WTC11 (cell line): Measurements from ENCODE around the gene LDLRAD4. TPM values are rescaled to one million over a fixed set of nuclear protein-coding genes. Genes with fewer than 3 reads are reported as not detected.

ENCODE experiments used
- ATAC-seq: fragments of 200-7000 bp; cut with Tn5 transposase; 2 replicates; pipeline ENCODE4 v1.10.0; 2021; ENCODE audit warnings: mild to moderate bottlenecking, moderate library complexity
- CTCF ChIA-PET: fragments of 300-600 bp; sonication (Branson Sonifier 250); formaldehyde crosslinking; loops from one replicate; lab custom pipeline; 2021; ENCODE audit warnings: antibody characterized with exemption; lab: Charles Lee
- POLR2A ChIA-PET: fragments of 350-600 bp; sonication (Branson Sonifier 250); formaldehyde crosslinking; loops from one replicate; lab custom pipeline; 2021; ENCODE audit warnings: antibody characterized with exemption; lab: Charles Lee
- DNase-seq: peaks from one replicate; pipeline ENCODE4 v3.0.0; 2021; ENCODE audit warnings: low spot score
- H3K27ac Mint-ChIP-seq: 2 replicates; pipeline ENCODE4 v1.8.0; 2021; ENCODE audit warnings: mixed read lengths
- H3K27me3 Mint-ChIP-seq: 2 replicates; pipeline ENCODE4 v1.8.0; 2021; ENCODE audit warnings: low read depth, mild to moderate bottlenecking, moderate library complexity, mixed read lengths
- H3K36me3 Mint-ChIP-seq: 2 replicates; pipeline ENCODE4 v1.8.0; 2021; ENCODE audit warnings: mixed read lengths
- H3K4me1 Mint-ChIP-seq: 2 replicates; pipeline ENCODE4 v1.8.0; 2022; ENCODE audit warnings: mixed read lengths
- H3K4me3 Mint-ChIP-seq: 2 replicates; pipeline ENCODE4 v1.8.0; 2021; ENCODE audit warnings: mild to moderate bottlenecking, moderate library complexity, mixed read lengths
- H3K9me3 Mint-ChIP-seq: 2 replicates; pipeline ENCODE4 v1.8.0; 2021; ENCODE audit warnings: mixed read lengths
- AFF4 ChIP-seq: sonication (generic); formaldehyde crosslinking; IDR thresholded peaks from 2 replicates; pipeline ENCODE4 v1.8.1; 2023; ENCODE audit warnings: mild to moderate bottlenecking, missing genetic modification reagents, borderline replicate concordance
- ATF2 ChIP-seq: sonication (generic); formaldehyde crosslinking; IDR thresholded peaks from 2 replicates; pipeline ENCODE4 v1.8.1; 2022; ENCODE audit warnings: low read depth, missing genetic modification reagents, borderline replicate concordance
- ATF3 ChIP-seq: sonication (generic); formaldehyde crosslinking; conservative IDR thresholded peaks from 2 replicates; pipeline ENCODE4 v1.8.1; 2022; ENCODE audit warnings: mild to moderate bottlenecking, missing genetic modification reagents
- CBFB ChIP-seq: sonication (generic); formaldehyde crosslinking; IDR thresholded peaks from 2 replicates; pipeline ENCODE4 v1.8.1; 2022; ENCODE audit warnings: mild to moderate bottlenecking, low read depth, missing genetic modification reagents
- CREB1 ChIP-seq: sonication (generic); formaldehyde crosslinking; IDR thresholded peaks from 2 replicates; pipeline ENCODE4 v1.8.0; 2023; ENCODE audit warnings: mild to moderate bottlenecking, missing genetic modification reagents
- ESRRA ChIP-seq: sonication (generic); formaldehyde crosslinking; IDR thresholded peaks from 2 replicates; pipeline ENCODE4 v1.8.1; 2022; ENCODE audit warnings: mild to moderate bottlenecking, missing genetic modification reagents, borderline replicate concordance
- FOXP4 ChIP-seq: sonication (generic); formaldehyde crosslinking; IDR thresholded peaks from 2 replicates; pipeline ENCODE4 v1.8.0; 2022; ENCODE audit warnings: mild to moderate bottlenecking, missing genetic modification reagents
- KAT7 ChIP-seq: sonication (generic); formaldehyde crosslinking; IDR thresholded peaks from 2 replicates; pipeline ENCODE4 v1.8.1; 2023; ENCODE audit warnings: missing genetic modification reagents, mild to moderate bottlenecking, borderline replicate concordance
- MLX ChIP-seq: sonication (generic); formaldehyde crosslinking; IDR thresholded peaks from 2 replicates; pipeline ENCODE4 v1.8.1; 2023; ENCODE audit warnings: mild to moderate bottlenecking, missing genetic modification reagents, moderate library complexity
- NR3C1 ChIP-seq: sonication (generic); formaldehyde crosslinking; conservative IDR thresholded peaks from 2 replicates; pipeline ENCODE4 v1.8.1; 2023; ENCODE audit warnings: low read depth, mild to moderate bottlenecking, missing genetic modification reagents
- RELA ChIP-seq: sonication (generic); formaldehyde crosslinking; IDR thresholded peaks from 2 replicates; pipeline ENCODE4 v1.8.1; 2022; ENCODE audit warnings: missing genetic modification reagents, mild to moderate bottlenecking, borderline replicate concordance
- STAT6 ChIP-seq: sonication (generic); formaldehyde crosslinking; conservative IDR thresholded peaks from 2 replicates; pipeline ENCODE4 v1.8.1; 2023; ENCODE audit warnings: mild to moderate bottlenecking, low read depth, missing genetic modification reagents, moderate library complexity
- total RNA-seq: library from RNA; stranded (reverse); gene quantifications from 3 replicates; pipeline ENCODE4 v1.2.3, GENCODE V29; 2021

The LDLRAD4 gene
- total RNA-seq, 1 experiment from 2014 or later: 6.2 TPM

GRCh38 chr18:13551305-13551603, 332.7 kb downstream of the LDLRAD4 start:
- CTCF ChIA-PET: interaction anchor here (1.0 kb wide), 1 partner anchor 392 kb away, joined by 3 read pairs; no protein-coding TSS in a partner anchor
- H3K27me3 Mint-ChIP-seq: no peaks in the 10 kb centered on the region
- no peaks in the 10 kb centered on the region for H3K4me1 Mint-ChIP-seq
- ATAC-seq: no peak
- POLR2A ChIA-PET: no interaction called here
- no peak for DNase-seq
- no peak overlapping the region for H3K27ac Mint-ChIP-seq
- H3K4me3 Mint-ChIP-seq: no peak overlapping the region
- no peaks in the 10 kb centered on the region for H3K36me3 Mint-ChIP-seq
- no peak for TF ChIP-seq STAT6 (CRISPR knock-in tag)
- TF ChIP-seq ESRRA (CRISPR knock-in tag): no peak
- no peak for TF ChIP-seq FOXP4
- no peak for TF ChIP-seq ATF3 (CRISPR knock-in tag)
- no peak for TF ChIP-seq MLX (CRISPR knock-in tag)
- no peak for TF ChIP-seq CBFB (CRISPR knock-in tag)
- TF ChIP-seq RELA (CRISPR knock-in tag): no peak
- TF ChIP-seq KAT7 (CRISPR knock-in tag): no peak
- TF ChIP-seq ATF2 (CRISPR knock-in tag): no peak
- TF ChIP-seq AFF4: no peak
- no peak for TF ChIP-seq NR3C1
- TF ChIP-seq CREB1 (CRISPR knock-in tag): no peak
- peaks cover 4% of the 10 kb centered on the region; the same call in 1 of the 2 replicates for H3K9me3 Mint-ChIP-seq
